Neural cell (in vitro differentiated cells): Measurements from ENCODE around the gene PDIA4. TPM values are rescaled to one million over a fixed set of nuclear protein-coding genes. Genes with fewer than 3 reads are reported as not detected.

Source experiments
- H2AFZ ChIP-seq: fragments of 200-600, 300-800 bp; sonication (generic), shearing (Covaris generic); 2 replicates; pipeline ENCODE4 v1.6.0; 2014; ENCODE audit warnings: low read depth, mild to moderate bottlenecking, antibody characterized with exemption, low read length, moderate library complexity
- H3F3A ChIP-seq: fragments of 200-600 bp; shearing (Covaris generic); 2 replicates; pipeline ENCODE4 v1.6.1; 2016; ENCODE audit warnings: mild to moderate bottlenecking, moderate library complexity, mixed read lengths, antibody characterized with exemption, low read length; ENCODE audit not compliant: insufficient read depth, poor library complexity, severe bottlenecking
- H3K27ac ChIP-seq: fragments of 200-600, 300-800 bp; sonication (generic), shearing (Covaris generic); 2 replicates; pipeline ENCODE4 v1.5.1; 2014; ENCODE audit warnings: mild to moderate bottlenecking, low read length, moderate library complexity
- H3K27me3 ChIP-seq: fragments of 300-800, 200-600 bp; sonication (generic), shearing (Covaris generic); 2 replicates; pipeline ENCODE4 v1.6.0; 2014; ENCODE audit warnings: mild to moderate bottlenecking, low read depth, low read length, moderate library complexity; ENCODE audit not compliant: insufficient read depth
- H3K36me3 ChIP-seq: fragments of 300-800, 200-600 bp; sonication (generic), shearing (Covaris generic); 2 replicates; pipeline ENCODE4 v1.5.1; 2014; ENCODE audit warnings: mild to moderate bottlenecking, antibody characterized with exemption, low read length, moderate library complexity; ENCODE audit not compliant: insufficient read depth
- H3K4me2 ChIP-seq: fragments of 300-800, 200-600 bp; sonication (generic), shearing (Covaris generic); 2 replicates; pipeline ENCODE4 v1.6.0; 2014; ENCODE audit warnings: mild to moderate bottlenecking, low read length
- H3K4me3 ChIP-seq: fragments of 300-800, 200-600 bp; sonication (generic), shearing (Covaris generic); 2 replicates; pipeline ENCODE4 v1.5.1; 2014; ENCODE audit warnings: mild to moderate bottlenecking, low read length, moderate library complexity
- H3K79me2 ChIP-seq: fragments of 200-600 bp; shearing (Covaris generic); replicated peaks from 2 replicates; pipeline ENCODE4 v1.6.0; 2014; ENCODE audit warnings: mild to moderate bottlenecking, low read length, moderate library complexity; ENCODE audit not compliant: insufficient read depth
- H3K9ac ChIP-seq: fragments of 300-800, 200-600 bp; sonication (generic), shearing (Covaris generic); 2 replicates; pipeline ENCODE4 v1.6.1; 2016; ENCODE audit warnings: mild to moderate bottlenecking, low read length, mixed read lengths
- H3K9me2 ChIP-seq: fragments of 200-600 bp; shearing (Covaris generic); 2 replicates; pipeline ENCODE4 v1.6.1; 2016; ENCODE audit warnings: mild to moderate bottlenecking, low read length, mixed read lengths; ENCODE audit not compliant: insufficient read depth
- H3K9me3 ChIP-seq: fragments of 200-600, 300-800 bp; sonication (generic), shearing (Covaris generic); 2 replicates; pipeline ENCODE4 v1.6.1; 2016; ENCODE audit warnings: mild to moderate bottlenecking, mixed run types, low read length, moderate library complexity, mixed read lengths
- H4K20me1 ChIP-seq: fragments of 200-600 bp; shearing (Covaris generic); 2 replicates; pipeline ENCODE4 v1.6.1; 2016; ENCODE audit warnings: mild to moderate bottlenecking, mixed run types; ENCODE audit not compliant: insufficient read depth
- EP300 ChIP-seq: fragments of 450-650 bp; conservative IDR thresholded peaks from 2 replicates; pipeline ENCODE4 v1.6.1; 2014; ENCODE audit warnings: antibody characterized with exemption, mild to moderate bottlenecking, moderate library complexity; ENCODE audit not compliant: poor library complexity, severe bottlenecking
- EZH2 ChIP-seq: fragments of 200-600, 300-800 bp; shearing (Covaris generic), sonication (generic); IDR thresholded peaks from 2 replicates; pipeline ENCODE4 v1.6.1; 2014; ENCODE audit warnings: antibody characterized with exemption, low read length, borderline replicate concordance, mild to moderate bottlenecking; ENCODE audit not compliant: insufficient read depth, poor library complexity, severe bottlenecking
- MXI1 ChIP-seq: fragments of 450-650 bp; conservative IDR thresholded peaks from 2 replicates; pipeline ENCODE4 v1.6.1; 2014; ENCODE audit warnings: antibody characterized with exemption, mild to moderate bottlenecking; ENCODE audit not compliant: poor library complexity, severe bottlenecking
- POLR2AphosphoS5 ChIP-seq: IDR thresholded peaks from 2 replicates; pipeline ENCODE4 v1.6.1; 2012
- RAD21 ChIP-seq: fragments of 450-650 bp; conservative IDR thresholded peaks from 2 replicates; pipeline ENCODE4 v1.6.1; 2014; ENCODE audit warnings: antibody characterized with exemption, mild to moderate bottlenecking, moderate library complexity
- SMC3 ChIP-seq: fragments of 450-650 bp; conservative IDR thresholded peaks from 2 replicates; pipeline ENCODE4 v1.6.1; 2014; ENCODE audit warnings: antibody characterized with exemption, mild to moderate bottlenecking, moderate library complexity; ENCODE audit not compliant: poor library complexity
- TAF1 ChIP-seq: IDR thresholded peaks from 2 replicates; pipeline ENCODE4 v1.6.1; 2012; ENCODE audit warnings: low read depth
- polyA plus RNA-seq: library from polyadenylated mRNA; depleted of rRNA; stranded (reverse); fragments of >200 nt; gene quantifications from 2 replicates; pipeline ENCODE4 v1.2.3, GENCODE V29; 2014
- TF ChIP-seq, protein P1 (sequence below): IDR thresholded peaks from 2 replicates; pipeline ENCODE4 v1.6.1; 2012; ENCODE audit warnings: borderline replicate concordance
- TF ChIP-seq, protein P2 (sequence below): fragments of 450-650 bp; IDR thresholded peaks from 2 replicates; pipeline ENCODE4 v1.5.1; 2014; ENCODE audit warnings: antibody characterized with exemption, mild to moderate bottlenecking, moderate library complexity; ENCODE audit not compliant: poor library complexity, severe bottlenecking

PDIA4 gene
- polyA plus RNA-seq, 1 donor from 2014 or later = 41.8 TPM

DNA sequence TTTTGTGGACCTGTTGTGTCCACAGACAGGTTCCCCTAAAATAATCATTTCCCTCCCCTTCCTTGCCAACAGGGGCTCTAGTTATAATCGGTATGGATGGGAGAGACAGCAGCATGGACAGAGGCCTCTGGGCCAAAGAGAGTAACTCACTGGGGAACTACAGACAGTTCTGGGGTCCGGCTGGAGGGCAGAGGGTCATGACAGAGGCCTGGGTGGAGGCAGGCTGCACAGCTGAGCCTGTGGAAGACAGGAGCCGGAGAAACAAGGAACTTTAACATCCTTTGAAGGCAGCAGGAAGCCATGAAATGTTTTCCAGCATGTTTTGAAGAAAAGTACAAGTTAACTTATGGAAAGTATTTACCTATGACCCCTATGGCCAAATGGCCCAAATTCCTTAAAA, 68.6 kb downstream of the PDIA4 start:
- Histone ChIP-seq H3K4me2 (no peak overlapping the region), H3F3A (no peaks in the 10 kb centered on the region), H4K20me1 (no peaks in the 10 kb centered on the region), H3K79me2 (no peaks in the 10 kb centered on the region), H3K36me3 (no peaks in the 10 kb centered on the region), H3K9me2 (no peaks in the 10 kb centered on the region), H3K9ac (no peak overlapping the region), H3K4me3 (no peak overlapping the region), H3K27ac (no peak overlapping the region), H2AFZ (no peak overlapping the region), H3K9me3 (no peaks in the 10 kb centered on the region), H3K27me3 (no peaks in the 10 kb centered on the region)
- no peak for TF ChIP-seq POLR2AphosphoS5
- TF ChIP-seq, protein P1, sequence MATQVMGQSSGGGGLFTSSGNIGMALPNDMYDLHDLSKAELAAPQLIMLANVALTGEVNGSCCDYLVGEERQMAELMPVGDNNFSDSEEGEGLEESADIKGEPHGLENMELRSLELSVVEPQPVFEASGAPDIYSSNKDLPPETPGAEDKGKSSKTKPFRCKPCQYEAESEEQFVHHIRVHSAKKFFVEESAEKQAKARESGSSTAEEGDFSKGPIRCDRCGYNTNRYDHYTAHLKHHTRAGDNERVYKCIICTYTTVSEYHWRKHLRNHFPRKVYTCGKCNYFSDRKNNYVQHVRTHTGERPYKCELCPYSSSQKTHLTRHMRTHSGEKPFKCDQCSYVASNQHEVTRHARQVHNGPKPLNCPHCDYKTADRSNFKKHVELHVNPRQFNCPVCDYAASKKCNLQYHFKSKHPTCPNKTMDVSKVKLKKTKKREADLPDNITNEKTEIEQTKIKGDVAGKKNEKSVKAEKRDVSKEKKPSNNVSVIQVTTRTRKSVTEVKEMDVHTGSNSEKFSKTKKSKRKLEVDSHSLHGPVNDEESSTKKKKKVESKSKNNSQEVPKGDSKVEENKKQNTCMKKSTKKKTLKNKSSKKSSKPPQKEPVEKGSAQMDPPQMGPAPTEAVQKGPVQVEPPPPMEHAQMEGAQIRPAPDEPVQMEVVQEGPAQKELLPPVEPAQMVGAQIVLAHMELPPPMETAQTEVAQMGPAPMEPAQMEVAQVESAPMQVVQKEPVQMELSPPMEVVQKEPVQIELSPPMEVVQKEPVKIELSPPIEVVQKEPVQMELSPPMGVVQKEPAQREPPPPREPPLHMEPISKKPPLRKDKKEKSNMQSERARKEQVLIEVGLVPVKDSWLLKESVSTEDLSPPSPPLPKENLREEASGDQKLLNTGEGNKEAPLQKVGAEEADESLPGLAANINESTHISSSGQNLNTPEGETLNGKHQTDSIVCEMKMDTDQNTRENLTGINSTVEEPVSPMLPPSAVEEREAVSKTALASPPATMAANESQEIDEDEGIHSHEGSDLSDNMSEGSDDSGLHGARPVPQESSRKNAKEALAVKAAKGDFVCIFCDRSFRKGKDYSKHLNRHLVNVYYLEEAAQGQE = no peak
- TF ChIP-seq RAD21 = no peak
- TF ChIP-seq EP300 = no peak
- no peak for TF ChIP-seq EZH2
- TF ChIP-seq TAF1 = no peak
- TF ChIP-seq, protein P2, sequence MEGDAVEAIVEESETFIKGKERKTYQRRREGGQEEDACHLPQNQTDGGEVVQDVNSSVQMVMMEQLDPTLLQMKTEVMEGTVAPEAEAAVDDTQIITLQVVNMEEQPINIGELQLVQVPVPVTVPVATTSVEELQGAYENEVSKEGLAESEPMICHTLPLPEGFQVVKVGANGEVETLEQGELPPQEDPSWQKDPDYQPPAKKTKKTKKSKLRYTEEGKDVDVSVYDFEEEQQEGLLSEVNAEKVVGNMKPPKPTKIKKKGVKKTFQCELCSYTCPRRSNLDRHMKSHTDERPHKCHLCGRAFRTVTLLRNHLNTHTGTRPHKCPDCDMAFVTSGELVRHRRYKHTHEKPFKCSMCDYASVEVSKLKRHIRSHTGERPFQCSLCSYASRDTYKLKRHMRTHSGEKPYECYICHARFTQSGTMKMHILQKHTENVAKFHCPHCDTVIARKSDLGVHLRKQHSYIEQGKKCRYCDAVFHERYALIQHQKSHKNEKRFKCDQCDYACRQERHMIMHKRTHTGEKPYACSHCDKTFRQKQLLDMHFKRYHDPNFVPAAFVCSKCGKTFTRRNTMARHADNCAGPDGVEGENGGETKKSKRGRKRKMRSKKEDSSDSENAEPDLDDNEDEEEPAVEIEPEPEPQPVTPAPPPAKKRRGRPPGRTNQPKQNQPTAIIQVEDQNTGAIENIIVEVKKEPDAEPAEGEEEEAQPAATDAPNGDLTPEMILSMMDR = no peak

DNA sequence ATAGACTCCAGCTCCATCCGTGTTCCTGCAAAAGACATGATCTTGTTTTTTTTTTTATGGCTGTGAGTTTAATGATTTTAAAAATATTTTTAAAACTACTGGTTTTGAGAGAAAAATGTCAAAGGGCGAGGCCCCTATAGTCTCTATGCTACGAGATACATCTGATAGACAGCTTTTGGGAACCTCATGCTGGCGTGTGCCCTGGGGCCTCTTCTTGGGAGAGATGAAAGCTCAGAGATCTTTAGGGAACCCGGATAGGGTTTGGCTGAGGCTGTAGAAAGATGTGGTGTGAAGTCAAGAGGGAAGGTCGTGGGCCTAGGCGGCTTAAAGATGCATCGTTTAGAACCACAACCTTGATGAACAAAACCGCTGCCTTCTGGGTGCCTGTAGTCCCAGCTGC, 70.2 kb downstream of the PDIA4 start:
- no peak overlapping the region for H2AFZ ChIP-seq

More for the DNA sequence above, 70.2 kb downstream of the PDIA4 start:
- Histone ChIP-seq H3K79me2 (no peaks in the 10 kb centered on the region), H3K4me3 (no peak overlapping the region), H3K9ac (no peak overlapping the region), H3K9me2 (no peaks in the 10 kb centered on the region), H3K4me2 (no peak overlapping the region), H3K36me3 (no peaks in the 10 kb centered on the region), H3F3A (no peaks in the 10 kb centered on the region), H3K27ac (no peak overlapping the region), H4K20me1 (no peaks in the 10 kb centered on the region), H3K9me3 (no peaks in the 10 kb centered on the region), H3K27me3 (no peaks in the 10 kb centered on the region)
- TF ChIP-seq SMC3 = no peak
- TF ChIP-seq EP300 = no peak
- TF ChIP-seq TAF1 = no peak
- TF ChIP-seq, protein P1 = no peak
- TF ChIP-seq MXI1 = no peak
- no peak for TF ChIP-seq EZH2
